Breast epithelium (tissue), 4 donors: ENCODE data around the gene CPNE5. TPM values are rescaled to one million over a fixed set of nuclear protein-coding genes. Genes with fewer than 3 reads are reported as not detected.

Source experiments
- DNase-seq, 2 donors: peaks; one replicate each; pipeline ENCODE4 v3.0.0-alpha.2; 2019; ENCODE audit warnings: low spot score in 2 of 2
- H3K27ac ChIP-seq, 2 donors: fragments of 200-600 bp; sonication (generic) in 1 of 2; one replicate each; pipeline ENCODE4 v1.5.1; 2016 to 2019; ENCODE audit warnings: mild to moderate bottlenecking in 1 of 2
- H3K27me3 ChIP-seq, 2 donors: fragments of 200-600 bp; sonication (generic) in 1 of 2; one replicate each; pipeline versions ENCODE4 v1.5.1 to v1.6.0; 2017 to 2019; ENCODE audit warnings: control low read depth in 1 of 2, mild to moderate bottlenecking in 1 of 2
- H3K36me3 ChIP-seq: fragments of 200-600 bp; one replicate; pipeline ENCODE4 v1.5.1; 2019
- H3K4me1 ChIP-seq, 2 donors: fragments of 200-600 bp; sonication (generic); one replicate each; pipeline ENCODE4 v1.5.1; 2016 to 2019; ENCODE audit warnings: control low read depth in 1 of 2
- H3K4me3 ChIP-seq, 3 donors: fragments of 200-600 bp; sonication (generic); 1 replicate in 2 of 3; 2 replicates in 1 of 3; pipeline ENCODE4 v1.5.1; 2016 to 2019; ENCODE audit warnings: mild to moderate bottlenecking in 3 of 3, moderate library complexity in 2 of 3
- H3K9me3 ChIP-seq, 2 donors: fragments of 200-600 bp; sonication (generic) in 1 of 2; one replicate each; pipeline ENCODE4 v1.5.1; 2016 to 2019; ENCODE audit warnings: control low read depth in 1 of 2
- CTCF ChIP-seq, 3 donors: fragments of 450-650 bp; IDR thresholded peaks; one replicate each; pipeline ENCODE4 v1.5.1; 2016 to 2017; ENCODE audit warnings: antibody characterized with exemption in 3 of 3, mild to moderate bottlenecking in 3 of 3, moderate library complexity in 3 of 3
- POLR2A ChIP-seq: fragments of 450-650 bp; IDR thresholded peaks from one replicate; pipeline ENCODE4 v1.6.1; 2016; ENCODE audit warnings: antibody characterized with exemption, mild to moderate bottlenecking, moderate library complexity
- POLR2AphosphoS5 ChIP-seq, 3 donors: sonication (generic); formaldehyde crosslinking; IDR thresholded peaks; one replicate each; pipeline ENCODE4 v1.6.1; 2017; ENCODE audit warnings: antibody characterized with exemption in 3 of 3
- intact Hi-C: fragments of 100-400 bp; cut with DNase I; formaldehyde crosslinking; loops from one replicate; pipeline ENCODE4 v1.15.1; 2023; ENCODE audit warnings: low total_unique reads
- total RNA-seq, 3 donors: library from RNA; depleted of rRNA; stranded (reverse); fragments of >200 nt; gene quantifications; one replicate each; pipeline ENCODE4 v1.1.0, GENCODE V29; 2016

Gene CPNE5
- total RNA-seq, 3 donors from 2014 or later, result 0.96 to 5.2 (median 3.7) TPM

GRCh38 chr6:36862848-36863382, 23.7 kb upstream of the CPNE5 start:
- intact Hi-C loops, result no loop called here
- Histone ChIP-seq H3K27ac (no peak overlapping the region), H3K27me3 (no peaks in the 10 kb centered on the region), H3K4me1 (no peaks in the 10 kb centered on the region), H3K4me3 (no peak overlapping the region), H3K36me3 (no peaks in the 10 kb centered on the region), H3K9me3 (no peaks in the 10 kb centered on the region)
- no peak for DNase-seq
- TF ChIP-seq CTCF (IDR thresholded peaks at IDR 0.05), result no peak
- no peak for TF ChIP-seq POLR2AphosphoS5 (IDR thresholded peaks at IDR 0.05)
- TF ChIP-seq POLR2A, result no peak

GRCh38 chr6:36862164-36862847, 23.1 kb upstream of the CPNE5 start:
- no peaks in the 10 kb centered on the region for H3K9me3 ChIP-seq
- H3K4me3 ChIP-seq, result no peak overlapping the region
- no peak for DNase-seq
- no peak overlapping the region for H3K27ac ChIP-seq
- H3K4me1 ChIP-seq, result no peaks in the 10 kb centered on the region
- no peaks in the 10 kb centered on the region for H3K27me3 ChIP-seq
- no peaks in the 10 kb centered on the region for H3K36me3 ChIP-seq
- intact Hi-C loops, result no loop called here
- TF ChIP-seq POLR2A (no peak), CTCF (IDR thresholded peaks at IDR 0.05) (no peak), POLR2AphosphoS5 (IDR thresholded peaks at IDR 0.05) (no peak)

- intact Hi-C loops, result no loop called here
- H3K27me3 ChIP-seq, result no peaks in the 10 kb centered on the region
- no peaks in the 10 kb centered on the region for H3K4me1 ChIP-seq
- TF ChIP-seq CTCF (IDR thresholded peaks at IDR 0.05) (no peak), POLR2A (no peak), POLR2AphosphoS5 (IDR thresholded peaks at IDR 0.05) (no peak)
- no peak for DNase-seq
- H3K27ac ChIP-seq, result no peak overlapping the region
- H3K36me3 ChIP-seq, result no peaks in the 10 kb centered on the region
- no peaks in the 10 kb centered on the region for H3K9me3 ChIP-seq
- no peak overlapping the region for H3K4me3 ChIP-seq
These were observed 20.9 kb upstream of the CPNE5 start for GRCh38 chr6:36860126-36860525.

- intact Hi-C loops, result no loop called here
- Histone ChIP-seq H3K9me3 (no peaks in the 10 kb centered on the region), H3K36me3 (no peaks in the 10 kb centered on the region), H3K27me3 (no peaks in the 10 kb centered on the region), H3K27ac (peak overlapping the region; percentile 70 to 78), H3K4me1 (no peaks in the 10 kb centered on the region), H3K4me3 (peak overlapping the region in 2 of 3 donors; percentile 20 to 26)
- TF ChIP-seq POLR2A (no peak), POLR2AphosphoS5 (IDR thresholded peaks at IDR 0.05) (no peak), CTCF (IDR thresholded peaks at IDR 0.05) (no peak)
- peak in 1 of 2 donors; percentile 50 for DNase-seq
These were observed 19.2 kb upstream of the CPNE5 start for GRCh38 chr6:36858407-36858981.

GRCh38 chr6:36857325-36857724, 18.1 kb upstream of the CPNE5 start:
- TF ChIP-seq POLR2AphosphoS5 (IDR thresholded peaks at IDR 0.05) (no peak), POLR2A (no peak), CTCF (IDR thresholded peaks at IDR 0.05) (no peak)
- Histone ChIP-seq H3K4me3 (no peak overlapping the region), H3K27ac (no peak overlapping the region), H3K9me3 (no peaks in the 10 kb centered on the region), H3K36me3 (no peaks in the 10 kb centered on the region), H3K27me3 (no peaks in the 10 kb centered on the region), H3K4me1 (peaks cover 0 to 6% of the 10 kb centered on the region in 2 donors)
- DNase-seq, result no peak
- intact Hi-C loops, result no loop called here
